Measurements from ENCODE around the gene WDR75. TPM values are rescaled to one million over a fixed set of nuclear protein-coding genes. Genes with fewer than 3 reads are reported as not detected.

Gene WDR75
- total and polyA plus RNA-seq, 2 donors from 2014 or later: 15.6 to 28.3 TPM

DNA sequence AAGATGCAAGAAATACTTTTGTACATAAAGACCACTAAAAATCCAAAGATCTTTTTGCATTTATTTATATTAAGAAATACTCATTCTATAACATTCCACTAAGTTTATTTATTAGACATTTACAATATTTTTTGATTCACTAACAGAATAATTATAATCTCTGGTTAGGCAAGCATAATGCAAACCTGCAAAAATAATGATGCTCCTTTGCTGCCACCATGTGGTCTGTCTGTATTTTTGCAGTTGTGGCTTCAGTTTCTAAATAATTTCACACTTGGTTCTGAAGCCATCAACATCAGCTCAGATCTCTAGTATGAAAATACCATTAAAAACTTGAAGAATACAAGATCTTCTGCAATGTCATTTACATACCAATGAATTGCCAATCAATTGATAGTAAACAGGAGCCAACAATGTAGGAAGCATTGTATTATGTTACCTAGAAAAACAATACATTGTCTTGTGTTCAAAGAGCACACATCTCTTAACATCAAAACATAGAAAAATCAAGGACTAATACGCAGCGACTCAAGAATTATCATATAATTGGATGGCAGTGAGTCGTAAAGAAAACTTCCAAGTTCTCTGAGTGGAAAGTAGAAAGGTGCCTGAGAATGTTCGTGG is 28.8 kb upstream of the WDR75 start:
- DNase-seq (peak in 3 of 5 donors; percentile 38 to 78 (median 62)), FAIRE-seq (peak; percentile 99)
- Histone ChIP-seq H3K9me3 (ENCODE audit: control insufficient read depth in 2 of 3, insufficient read depth in 1 of 3, low read length in 3 of 3) (no peaks in the 10 kb centered on the region), H3K27ac (ENCODE audit: low read depth in 2 of 2, low read length in 2 of 2) (no peak overlapping the region), H3K27me3 (ENCODE audit: control insufficient read depth, insufficient read depth, low read length) (no peaks in the 10 kb centered on the region), H3K4me1 (ENCODE audit: control insufficient read depth in 2 of 3, insufficient read depth in 2 of 3, low read depth in 1 of 3, low read length in 3 of 3) (no peaks in the 10 kb centered on the region), H3K36me3 (ENCODE audit: control insufficient read depth in 2 of 3, insufficient read depth in 3 of 3, low read length in 3 of 3) (no peaks in the 10 kb centered on the region), H3K9ac (ENCODE audit: low read length in 3 of 3) (no peak overlapping the region), H3K4me3 (ENCODE audit: low read length in 3 of 3) (no peak overlapping the region)
- TF ChIP-seq, protein P1, sequence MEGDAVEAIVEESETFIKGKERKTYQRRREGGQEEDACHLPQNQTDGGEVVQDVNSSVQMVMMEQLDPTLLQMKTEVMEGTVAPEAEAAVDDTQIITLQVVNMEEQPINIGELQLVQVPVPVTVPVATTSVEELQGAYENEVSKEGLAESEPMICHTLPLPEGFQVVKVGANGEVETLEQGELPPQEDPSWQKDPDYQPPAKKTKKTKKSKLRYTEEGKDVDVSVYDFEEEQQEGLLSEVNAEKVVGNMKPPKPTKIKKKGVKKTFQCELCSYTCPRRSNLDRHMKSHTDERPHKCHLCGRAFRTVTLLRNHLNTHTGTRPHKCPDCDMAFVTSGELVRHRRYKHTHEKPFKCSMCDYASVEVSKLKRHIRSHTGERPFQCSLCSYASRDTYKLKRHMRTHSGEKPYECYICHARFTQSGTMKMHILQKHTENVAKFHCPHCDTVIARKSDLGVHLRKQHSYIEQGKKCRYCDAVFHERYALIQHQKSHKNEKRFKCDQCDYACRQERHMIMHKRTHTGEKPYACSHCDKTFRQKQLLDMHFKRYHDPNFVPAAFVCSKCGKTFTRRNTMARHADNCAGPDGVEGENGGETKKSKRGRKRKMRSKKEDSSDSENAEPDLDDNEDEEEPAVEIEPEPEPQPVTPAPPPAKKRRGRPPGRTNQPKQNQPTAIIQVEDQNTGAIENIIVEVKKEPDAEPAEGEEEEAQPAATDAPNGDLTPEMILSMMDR (IDR thresholded peaks at IDR 0.05; ENCODE audit: borderline replicate concordance, extremely low read depth, insufficient read depth): peak; percentile 78
- intact Hi-C loops (cut with DNase I): no loop called here

DNA sequence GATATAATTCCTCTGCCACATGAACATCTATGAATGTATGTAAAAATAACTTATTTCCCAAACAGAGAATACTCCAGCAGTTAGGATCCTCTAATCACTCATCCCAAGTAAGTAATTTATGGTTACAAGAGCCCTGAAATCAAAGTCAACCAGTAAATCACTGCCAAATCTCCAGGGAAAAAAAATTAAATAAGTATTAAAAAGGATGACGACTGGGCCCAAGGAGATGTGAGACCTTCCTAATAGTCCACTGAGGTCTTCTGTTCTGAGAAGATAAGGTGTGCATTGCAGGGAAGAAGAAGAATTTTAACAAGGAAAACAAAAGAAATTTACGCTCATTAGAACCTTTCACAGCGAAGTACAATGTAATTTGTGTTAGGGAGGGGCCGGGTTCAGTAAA is 28.0 kb upstream of the WDR75 start:
- intact Hi-C loops (cut with DNase I): no loop called here
- no peaks in the 10 kb centered on the region for H3K36me3 ChIP-seq (ENCODE audit: control insufficient read depth in 2 of 3, insufficient read depth in 3 of 3, low read length in 3 of 3)
- no peaks in the 10 kb centered on the region for H3K9me3 ChIP-seq (ENCODE audit: control insufficient read depth in 2 of 3, insufficient read depth in 1 of 3, low read length in 3 of 3)
- H3K9ac ChIP-seq (ENCODE audit: low read length in 3 of 3): no peak overlapping the region
- H3K4me1 ChIP-seq (ENCODE audit: control insufficient read depth in 2 of 3, insufficient read depth in 2 of 3, low read depth in 1 of 3, low read length in 3 of 3): no peaks in the 10 kb centered on the region
- no peak for DNase-seq
- TF ChIP-seq, protein P1 (IDR thresholded peaks at IDR 0.05; ENCODE audit: borderline replicate concordance, extremely low read depth, insufficient read depth): no peak
- FAIRE-seq: no peak
- no peaks in the 10 kb centered on the region for H3K27me3 ChIP-seq (ENCODE audit: control insufficient read depth, insufficient read depth, low read length)
- no peak overlapping the region for H3K4me3 ChIP-seq (ENCODE audit: low read length in 3 of 3)
- H3K27ac ChIP-seq (ENCODE audit: low read depth in 2 of 2, low read length in 2 of 2): no peak overlapping the region

DNA sequence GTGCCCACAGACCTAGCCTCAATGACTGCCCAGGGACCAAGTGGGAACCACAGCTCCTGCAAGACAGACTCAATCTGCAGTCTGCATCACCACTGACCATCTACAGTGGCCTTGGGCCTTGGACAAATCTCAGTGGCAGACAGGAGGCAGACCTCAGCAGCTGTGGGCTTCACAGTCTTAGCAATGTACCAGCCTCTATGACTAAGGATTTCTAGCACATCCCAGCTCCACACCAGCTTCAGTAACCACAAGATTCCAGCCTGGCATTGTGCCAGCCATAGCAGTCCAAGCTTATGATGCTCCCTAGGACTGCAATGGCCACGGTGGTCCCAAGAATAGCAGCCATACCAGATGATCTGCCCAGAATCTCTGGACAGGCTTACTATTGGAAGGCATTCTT is 19.6 kb upstream of the WDR75 start:
- H3K9ac ChIP-seq (ENCODE audit: low read length in 3 of 3): no peak overlapping the region
- FAIRE-seq (no peak), DNase-seq (no peak)
- intact Hi-C loops (cut with DNase I): no loop called here
- peaks cover 0 to 5% (median 0%) of the 10 kb centered on the region in 3 donors for H3K4me1 ChIP-seq (ENCODE audit: control insufficient read depth in 2 of 3, insufficient read depth in 2 of 3, low read depth in 1 of 3, low read length in 3 of 3)
- no peaks in the 10 kb centered on the region for H3K36me3 ChIP-seq (ENCODE audit: control insufficient read depth in 2 of 3, insufficient read depth in 3 of 3, low read length in 3 of 3)
- H3K9me3 ChIP-seq (ENCODE audit: control insufficient read depth in 2 of 3, insufficient read depth in 1 of 3, low read length in 3 of 3): no peaks in the 10 kb centered on the region
- H3K27me3 ChIP-seq (ENCODE audit: control insufficient read depth, insufficient read depth, low read length): no peaks in the 10 kb centered on the region
- TF ChIP-seq, protein P1 (IDR thresholded peaks at IDR 0.05; ENCODE audit: borderline replicate concordance, extremely low read depth, insufficient read depth): no peak
- H3K4me3 ChIP-seq (ENCODE audit: low read length in 3 of 3): no peak overlapping the region
- H3K27ac ChIP-seq (ENCODE audit: low read depth in 2 of 2, low read length in 2 of 2): no peak overlapping the region

DNA sequence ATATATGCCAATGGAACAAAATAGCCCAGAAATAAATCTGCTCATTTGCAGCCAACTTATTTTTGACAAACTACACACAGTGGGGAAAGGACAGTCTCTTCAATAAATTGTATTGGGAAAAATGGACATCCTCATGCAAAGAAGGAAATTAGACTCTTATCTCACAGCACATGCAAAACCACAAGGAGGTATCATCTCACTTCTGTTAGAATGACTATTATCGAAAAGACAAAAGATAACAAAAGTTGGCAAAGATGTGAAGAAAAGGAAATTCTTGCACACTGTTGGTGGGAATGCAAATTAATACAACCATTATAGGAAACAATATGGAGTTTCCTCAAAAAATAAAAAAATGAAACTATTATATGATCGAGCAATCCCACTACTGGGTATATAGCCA is 16.3 kb upstream of the WDR75 start:
- no peak for DNase-seq
- peaks cover 0 to 14% (median 0%) of the 10 kb centered on the region in 3 donors for H3K4me1 ChIP-seq (ENCODE audit: control insufficient read depth in 2 of 3, insufficient read depth in 2 of 3, low read depth in 1 of 3, low read length in 3 of 3)
- no peak for FAIRE-seq
- no peaks in the 10 kb centered on the region for H3K36me3 ChIP-seq (ENCODE audit: control insufficient read depth in 2 of 3, insufficient read depth in 3 of 3, low read length in 3 of 3)
- H3K4me3 ChIP-seq (ENCODE audit: low read length in 3 of 3): no peak overlapping the region
- intact Hi-C loops (cut with DNase I): no loop called here
- TF ChIP-seq, protein P1 (IDR thresholded peaks at IDR 0.05; ENCODE audit: borderline replicate concordance, extremely low read depth, insufficient read depth): no peak
- no peaks in the 10 kb centered on the region for H3K27me3 ChIP-seq (ENCODE audit: control insufficient read depth, insufficient read depth, low read length)
- no peaks in the 10 kb centered on the region for H3K9me3 ChIP-seq (ENCODE audit: control insufficient read depth in 2 of 3, insufficient read depth in 1 of 3, low read length in 3 of 3)
- H3K27ac ChIP-seq (ENCODE audit: low read depth in 2 of 2, low read length in 2 of 2): no peak overlapping the region
- no peak overlapping the region for H3K9ac ChIP-seq (ENCODE audit: low read length in 3 of 3)

Measured in kidney (tissue), 14 donors.